ENCODE results near the gene CALM1.

CALM1 gene

DNA sequence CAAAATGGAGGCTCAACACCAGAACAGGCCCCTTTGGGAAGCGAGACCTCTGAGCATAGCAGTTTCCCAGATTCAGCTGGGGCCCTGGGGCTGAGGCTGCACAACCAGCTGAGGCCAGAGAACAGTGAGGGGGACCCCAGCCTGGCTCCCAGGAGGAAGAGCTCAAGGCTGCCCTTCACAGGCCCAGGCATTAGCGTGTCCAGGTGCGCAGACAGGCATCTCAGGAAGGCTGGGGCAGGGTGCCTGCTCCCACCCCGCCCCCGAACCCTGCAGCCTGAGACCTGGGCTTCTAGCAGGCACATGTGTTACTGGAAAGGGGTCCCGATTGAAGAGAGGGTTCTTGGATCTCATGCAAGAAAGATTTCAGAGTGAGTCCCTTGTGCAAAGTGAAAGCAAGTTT, 27.2 kb downstream of the CALM1 start:
- no peak for TF ChIP-seq CTCF (IDR thresholded peaks at IDR 0.05; ENCODE audit: insufficient read depth, missing control alignments)
- no peak for FAIRE-seq

GRCh38 chr14:90424686-90425372, 28.0 kb downstream of the CALM1 start:
- TF ChIP-seq CTCF (IDR thresholded peaks at IDR 0.05; ENCODE audit: insufficient read depth, missing control alignments) = no peak
- no peak for FAIRE-seq
- DNase-seq (ENCODE audit: insufficient read length, low spot score) = no peak

More for the DNA sequence above, 27.2 kb downstream of the CALM1 start:
- DNase-seq (ENCODE audit: insufficient read length, low spot score) = no peak

- DNase-seq (ENCODE audit: insufficient read length, low spot score) (no peak), FAIRE-seq (no peak)
- TF ChIP-seq CTCF (IDR thresholded peaks at IDR 0.05; ENCODE audit: insufficient read depth, missing control alignments) = no peak
These were observed 28.6 kb downstream of the CALM1 start for GRCh38 chr14:90425373-90425879.

DNA sequence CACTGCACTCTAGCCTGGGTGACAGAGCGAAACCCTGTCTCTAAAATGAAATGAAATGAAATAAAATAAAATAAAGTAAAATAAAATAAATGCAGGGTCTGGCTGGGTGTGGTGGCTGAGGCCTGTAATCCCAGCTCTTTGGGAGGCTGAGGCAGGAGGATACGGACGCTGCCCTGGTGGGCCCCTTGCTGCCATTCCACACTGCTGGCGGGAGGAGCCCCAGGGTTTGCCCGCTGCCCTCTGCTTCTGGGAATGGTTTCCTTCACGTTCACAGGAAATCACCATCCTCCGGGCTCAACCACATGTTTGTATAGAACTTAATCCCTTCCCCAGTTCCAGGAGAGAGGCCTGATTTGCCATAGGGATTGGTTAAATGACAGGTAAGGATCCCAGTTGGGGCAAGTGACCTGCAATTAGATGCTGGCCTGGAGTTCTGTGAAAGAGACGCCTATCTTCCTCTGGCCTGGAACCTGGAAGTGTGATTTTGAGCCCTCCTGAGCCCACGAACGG, 29.3 kb downstream of the CALM1 start:
- TF ChIP-seq CTCF (IDR thresholded peaks at IDR 0.05; ENCODE audit: insufficient read depth, missing control alignments) = no peak
- DNase-seq (ENCODE audit: insufficient read length, low spot score) = no peak
- no peak for FAIRE-seq

DNA sequence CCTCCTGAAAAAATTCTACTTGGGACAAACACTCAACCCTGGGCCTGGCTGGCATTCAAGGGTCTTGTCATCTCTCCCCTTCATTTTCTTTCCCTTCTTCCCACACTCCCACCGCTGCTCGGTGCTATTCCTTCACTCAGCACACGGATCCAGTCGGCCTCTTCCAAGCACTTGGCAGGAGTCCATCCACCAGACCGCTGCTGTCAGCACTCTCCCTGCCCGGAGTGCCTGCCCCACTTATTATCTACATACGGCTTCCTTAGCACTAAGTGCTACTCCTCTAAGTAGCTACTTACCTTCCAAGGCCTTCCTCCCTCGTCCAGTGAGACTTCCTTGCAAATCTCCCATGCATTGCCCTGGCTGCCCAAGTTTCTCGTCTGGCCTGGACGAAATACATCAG, 29.8 kb downstream of the CALM1 start:
- no peak for FAIRE-seq

GRCh38 chr14:90427848-90428426, 31.1 kb downstream of the CALM1 start:
- DNase-seq (ENCODE audit: insufficient read length, low spot score) (no peak), FAIRE-seq (no peak)
- no peak for TF ChIP-seq CTCF (IDR thresholded peaks at IDR 0.05; ENCODE audit: insufficient read depth, missing control alignments)

More for the DNA sequence above, 29.8 kb downstream of the CALM1 start:
- TF ChIP-seq CTCF (IDR thresholded peaks at IDR 0.05; ENCODE audit: insufficient read depth, missing control alignments) = no peak
- DNase-seq (ENCODE audit: insufficient read length, low spot score) = no peak

DNA sequence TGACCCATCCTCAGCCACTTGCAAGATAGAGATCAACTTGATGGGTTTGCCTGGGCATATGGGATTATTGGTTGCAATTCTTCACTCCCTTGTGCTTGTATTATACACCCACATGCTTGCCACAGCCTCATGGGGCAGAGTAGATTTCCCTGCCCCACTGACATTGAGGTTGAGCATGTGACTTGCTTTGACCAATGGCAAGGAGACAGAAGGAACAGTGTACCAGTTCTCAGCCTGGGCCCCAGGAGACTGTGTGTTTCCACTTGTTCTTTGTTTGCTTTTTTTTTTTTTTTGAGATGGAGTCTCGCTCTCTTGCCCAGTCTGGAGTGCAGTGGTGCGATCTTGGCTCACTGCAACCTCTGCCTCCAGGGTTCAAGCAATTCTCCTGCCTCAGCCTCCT, 31.8 kb downstream of the CALM1 start:
- TF ChIP-seq CTCF (IDR thresholded peaks at IDR 0.05; ENCODE audit: insufficient read depth, missing control alignments) = no peak
- FAIRE-seq (no peak), DNase-seq (ENCODE audit: insufficient read length, low spot score) (no peak)

Measured in D721Med (cell line).